ENCODE data around the gene RNF130.

- TF ChIP-seq TAF1 (IDR thresholded peaks at IDR 0.05; ENCODE audit: low read depth): no peak
- TF ChIP-seq TCF12 (IDR thresholded peaks at IDR 0.05; ENCODE audit: low read depth): no peak
These were observed 25.1 kb upstream of the RNF130 start for GRCh38 chr5:180096616-180097015.
